ENCODE measurements around the gene CNTN5.

The CNTN5 gene

DNA sequence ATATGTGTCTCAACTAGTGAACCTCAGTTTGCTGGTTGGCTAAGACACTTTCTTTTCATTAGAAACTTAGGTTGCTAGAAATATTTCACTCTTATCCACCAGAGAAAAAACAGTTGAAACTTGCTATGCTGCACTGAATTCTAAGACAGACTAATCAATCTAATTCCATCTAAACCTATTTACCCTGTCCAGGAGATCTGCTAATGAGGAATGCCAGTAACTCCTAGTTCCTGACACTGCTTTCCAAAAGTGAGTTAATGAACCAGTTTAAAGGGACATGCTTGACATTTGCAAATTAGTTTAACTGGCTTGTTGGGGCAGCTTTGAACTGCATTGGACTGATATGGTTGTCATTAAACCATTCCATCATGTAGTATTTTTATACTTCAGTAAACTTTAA lies 258.5 kb downstream of the CNTN5 start:
- no peak for DNase-seq

DNA sequence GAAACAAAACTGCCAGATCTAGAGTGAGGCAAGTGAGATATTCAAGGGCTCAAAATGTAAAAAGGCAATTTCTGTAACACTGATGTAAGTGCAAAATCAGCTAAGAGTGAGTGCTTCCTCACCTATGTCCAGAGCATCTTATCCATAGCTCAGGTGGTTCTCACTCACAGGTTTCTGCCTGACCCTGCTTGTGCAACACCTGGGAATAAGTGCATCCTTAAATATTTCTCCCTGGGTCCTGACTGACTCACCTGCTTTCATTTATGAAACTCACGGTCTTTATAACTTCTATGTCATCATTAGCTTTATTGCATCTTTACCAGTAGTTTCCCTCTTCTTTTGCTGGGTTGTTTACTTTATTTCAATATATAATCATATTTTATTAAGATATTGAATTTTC lies 260.6 kb downstream of the CNTN5 start:
- DNase-seq: no peak

DNA sequence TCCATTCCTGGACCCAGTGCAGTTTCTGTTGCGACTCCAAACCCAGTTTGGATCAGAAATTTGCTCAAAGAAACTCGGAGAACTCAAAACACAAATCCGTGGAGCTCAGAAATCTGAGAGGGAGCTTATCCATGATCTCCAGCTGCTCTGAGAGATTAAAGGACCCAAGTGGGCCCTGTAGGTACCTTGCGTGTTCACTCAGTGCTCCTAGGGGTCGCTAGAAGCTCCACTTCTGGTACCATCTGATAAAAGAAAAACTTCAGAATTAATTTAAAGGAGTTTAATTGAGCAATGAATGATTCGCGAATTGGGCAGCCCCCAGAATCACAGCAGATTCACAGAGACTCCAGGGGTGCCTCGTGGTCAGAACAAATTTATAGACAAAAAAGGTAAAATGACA lies 277.2 kb downstream of the CNTN5 start:
- DNase-seq: peak in 1 of 2 experiments; percentile 5

DNA sequence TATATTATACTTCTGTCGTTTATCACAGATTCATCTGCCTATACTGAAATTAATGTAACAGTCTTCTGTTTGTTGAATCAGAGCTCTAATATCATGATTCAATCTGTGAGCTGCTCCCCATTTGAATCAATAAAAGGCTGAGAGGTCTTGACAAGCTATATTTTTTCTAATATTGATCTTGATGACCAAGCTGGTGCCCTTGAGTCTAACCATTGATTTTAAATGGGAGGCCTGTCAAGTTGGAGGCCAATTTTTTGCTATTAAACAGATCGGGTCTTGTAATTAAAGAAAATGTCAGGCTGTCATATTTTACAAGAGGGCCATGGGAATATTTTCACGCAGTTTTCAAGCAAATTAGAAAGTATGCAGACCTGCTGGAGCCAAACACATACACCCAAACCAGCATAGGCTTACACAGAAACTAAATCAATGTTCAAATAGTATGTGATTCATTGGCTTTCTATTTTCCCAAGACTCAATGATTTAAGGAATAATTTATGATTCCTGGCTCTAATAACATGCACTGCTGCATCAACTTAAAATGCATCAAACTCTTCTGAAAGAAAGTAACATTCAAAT lies 286.9 kb downstream of the CNTN5 start:
- DNase-seq: no peak

DNA sequence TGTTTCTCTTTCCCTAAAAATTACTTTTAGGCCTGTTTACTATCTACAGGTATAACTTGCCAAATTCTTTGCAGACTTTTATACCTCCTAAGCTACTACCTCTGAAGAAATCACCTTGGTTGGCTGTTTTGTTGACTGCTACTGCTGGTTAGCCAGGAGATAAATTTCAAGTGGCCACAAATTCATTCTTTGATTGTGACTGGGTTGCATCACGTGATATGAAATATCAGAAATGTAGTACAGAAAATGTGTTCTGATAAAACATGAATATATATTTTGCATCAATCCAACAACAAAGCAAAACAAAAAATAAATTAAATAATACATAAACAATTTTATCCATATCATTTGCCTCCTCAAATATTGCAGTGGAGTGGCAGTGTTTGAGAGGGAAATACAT lies 291.1 kb downstream of the CNTN5 start:
- no peak for DNase-seq

DNA sequence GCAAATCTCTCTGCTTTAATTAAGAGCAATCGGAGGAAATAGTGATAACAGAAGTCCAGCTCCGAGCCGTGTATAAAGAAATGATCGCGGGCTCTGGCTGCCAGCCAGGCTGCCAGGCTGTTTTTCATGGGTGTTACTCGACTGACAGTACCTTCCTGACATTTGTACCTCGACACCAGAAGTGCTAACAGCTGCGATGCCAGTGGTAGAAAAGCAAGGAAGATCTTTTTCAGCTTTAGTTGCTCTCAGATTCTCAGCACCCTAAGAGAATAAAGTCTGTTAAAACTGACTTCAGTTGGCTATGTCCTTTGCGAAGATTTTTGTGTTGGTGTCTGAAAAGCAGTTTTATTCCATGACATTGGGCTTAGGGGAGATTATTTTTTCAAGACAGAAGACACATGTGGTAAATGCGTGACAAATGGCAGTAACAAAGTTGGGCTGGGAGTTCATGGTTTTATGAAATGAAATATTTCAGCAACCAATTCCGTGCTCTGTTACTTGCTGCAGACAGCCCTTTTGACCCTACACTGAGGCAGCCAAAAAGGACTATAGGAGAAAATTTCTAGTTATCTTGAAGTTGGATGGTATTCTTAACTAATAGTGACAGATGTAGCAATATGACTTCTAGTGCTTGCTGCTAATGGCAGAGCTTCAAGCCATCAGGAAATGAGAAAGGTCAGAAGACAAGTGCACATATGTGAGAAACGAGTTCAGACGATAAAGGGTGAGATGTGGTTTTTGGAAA lies 296.2 kb downstream of the CNTN5 start:
- no peak for DNase-seq

DNA sequence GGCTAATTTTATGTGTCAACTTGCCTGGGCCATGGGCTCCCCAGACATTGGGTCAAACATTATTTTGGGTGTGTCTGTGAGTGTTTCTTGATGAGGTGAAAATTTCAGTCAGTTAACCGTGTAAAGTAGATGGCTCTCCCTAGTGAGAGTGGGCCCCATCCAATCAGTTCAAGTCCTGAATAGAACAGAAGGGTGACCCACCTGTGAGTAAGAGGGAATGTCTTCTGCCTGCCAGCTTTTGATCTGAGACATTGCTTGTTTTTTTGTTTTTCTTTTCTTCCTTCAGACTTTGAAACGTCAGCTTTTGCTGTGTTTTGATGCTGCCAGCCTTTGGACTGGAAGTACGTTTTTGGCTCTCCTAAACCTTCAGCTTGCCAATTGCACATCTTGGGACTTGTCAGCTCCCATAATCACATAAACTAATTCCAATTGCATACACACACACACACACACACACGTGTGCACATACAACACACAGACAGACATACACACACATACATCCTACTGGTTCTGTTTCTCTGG lies 300.1 kb downstream of the CNTN5 start:
- DNase-seq: no peak

DNA sequence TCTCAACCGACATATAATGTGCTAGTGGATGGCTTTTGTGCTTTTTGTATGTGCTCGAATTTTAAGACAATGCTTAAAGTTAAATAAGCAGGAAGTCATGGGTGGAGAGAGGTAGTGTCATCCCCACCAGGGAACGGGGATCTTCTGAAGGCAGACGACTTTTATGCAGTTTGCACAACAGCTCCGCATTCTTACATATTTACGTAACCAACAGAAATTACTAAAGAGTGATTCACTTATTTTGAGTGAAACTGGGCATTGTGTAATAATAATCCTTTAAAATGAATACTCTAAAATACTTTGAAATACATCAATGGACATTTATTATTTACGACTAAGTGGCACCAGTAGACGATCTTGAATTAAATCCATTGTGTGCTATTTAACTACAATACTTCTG lies 305.1 kb downstream of the CNTN5 start:
- no peak for DNase-seq

DNA sequence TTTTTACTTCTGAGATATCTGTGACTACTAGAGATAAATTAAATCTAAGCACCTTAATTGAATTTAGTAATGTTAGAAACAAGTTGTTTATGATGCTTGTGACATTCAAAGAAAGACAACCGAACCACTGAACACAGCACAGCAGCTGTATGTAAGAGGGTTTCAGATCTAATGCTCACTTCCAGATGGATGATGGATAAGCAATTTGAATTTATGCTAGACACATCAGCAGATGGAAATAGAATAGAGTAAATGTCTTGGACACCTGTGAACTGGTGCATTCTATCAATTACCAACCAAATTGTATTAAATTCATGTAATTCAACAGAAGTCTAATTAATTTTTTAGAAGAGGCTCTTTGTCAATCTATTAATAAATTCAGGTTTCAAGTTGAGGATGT lies 306.3 kb downstream of the CNTN5 start:
- DNase-seq: no peak

DNA sequence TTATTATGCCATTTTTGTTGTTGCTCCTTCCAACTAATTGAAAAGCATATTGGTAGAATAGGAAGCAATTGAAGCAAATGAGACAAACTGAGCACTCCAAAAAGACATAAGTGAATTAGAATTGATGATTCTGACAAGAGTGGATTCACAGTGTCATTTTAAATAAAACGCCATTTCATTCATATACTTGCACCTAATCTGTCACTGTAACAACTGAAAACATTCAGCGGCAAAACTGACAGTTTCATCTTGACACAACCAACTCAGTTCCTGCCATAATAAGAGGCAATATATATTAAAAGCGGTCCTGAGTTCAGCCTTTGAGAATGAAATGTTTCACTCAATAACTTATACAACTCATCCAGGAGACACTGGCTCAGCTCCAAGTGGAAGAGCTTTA lies 306.8 kb downstream of the CNTN5 start:
- DNase-seq: no peak

DNA sequence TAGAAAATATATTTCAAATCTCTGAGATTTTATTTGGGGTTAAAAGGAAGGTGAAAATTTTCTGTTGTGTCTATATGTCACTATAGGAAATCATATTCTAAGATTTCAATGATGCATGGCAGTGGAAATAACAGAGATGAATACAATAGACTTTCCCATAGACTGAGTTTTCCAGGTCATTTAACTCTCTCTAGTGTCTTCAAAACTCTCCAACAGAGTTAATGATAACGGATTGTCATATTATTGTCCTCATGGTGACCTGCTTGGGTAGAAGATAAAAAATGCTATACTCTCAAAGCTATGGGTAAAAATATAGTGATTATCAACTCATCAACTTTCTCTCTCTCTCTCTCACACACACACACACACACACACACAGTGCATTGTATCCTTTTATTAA lies 312.9 kb downstream of the CNTN5 start:
- DNase-seq: no peak

DNA sequence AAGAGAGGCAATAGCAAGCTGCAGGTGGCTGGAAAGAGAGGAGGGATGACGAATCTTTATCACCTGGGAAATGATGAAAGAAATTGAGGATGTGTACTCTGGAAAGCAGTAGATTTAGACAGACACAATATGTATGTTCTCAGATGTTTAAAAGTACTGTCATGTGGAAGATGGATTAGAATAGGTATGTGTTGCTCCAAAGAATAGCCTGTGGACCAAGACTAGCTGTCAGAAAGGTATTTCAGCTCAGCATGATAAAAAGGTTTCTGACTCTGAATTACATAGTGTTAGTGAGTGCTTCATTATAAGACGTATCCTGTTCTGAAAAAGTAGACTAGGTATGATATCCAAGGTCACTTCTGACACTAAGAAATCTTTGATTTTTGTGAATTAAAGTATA lies 322.4 kb downstream of the CNTN5 start:
- no peak for DNase-seq

DNA sequence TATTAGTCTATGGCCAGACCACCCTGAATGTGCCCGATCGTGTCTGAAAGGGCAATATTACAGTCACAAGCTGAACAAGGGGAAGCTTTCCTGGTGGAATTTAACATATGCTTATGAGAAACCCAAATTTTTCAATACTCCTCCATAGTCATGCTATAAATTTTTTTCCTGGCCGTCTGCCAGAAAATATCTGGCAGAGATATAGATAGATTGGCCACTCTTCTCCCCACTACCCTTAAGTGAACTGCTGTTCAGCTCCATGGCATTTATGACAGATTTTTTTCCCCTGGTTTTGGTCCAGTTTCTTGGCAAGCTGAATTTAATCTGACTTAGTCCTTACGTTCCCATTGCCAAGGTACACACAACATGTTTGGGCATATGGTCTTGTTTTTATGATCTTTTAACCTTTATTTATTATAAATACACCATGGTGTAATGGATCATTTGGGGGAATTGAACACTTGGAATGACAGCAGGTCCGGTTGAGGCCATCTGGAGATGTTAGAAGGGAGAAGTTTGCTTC lies 328.5 kb downstream of the CNTN5 start:
- no peak for DNase-seq

DNA sequence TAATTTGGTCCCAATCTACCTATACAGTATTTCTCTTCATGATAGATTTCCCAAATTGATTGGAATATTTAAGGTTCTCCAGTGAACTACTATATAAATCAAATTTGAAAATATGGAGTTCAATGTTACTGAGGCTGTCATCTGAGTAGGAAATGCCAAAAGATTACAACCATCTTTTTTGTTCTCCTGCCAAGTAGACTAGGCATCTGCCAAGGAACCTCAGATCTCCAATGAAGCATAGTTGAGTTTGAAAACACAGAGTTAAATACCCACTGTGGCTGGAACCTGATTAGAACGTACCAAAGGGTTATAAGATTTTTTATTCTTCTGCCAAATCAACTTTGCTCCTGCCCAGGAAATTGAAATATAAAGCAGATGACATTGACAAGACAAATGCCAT lies 330.9 kb downstream of the CNTN5 start:
- no peak for DNase-seq

DNA sequence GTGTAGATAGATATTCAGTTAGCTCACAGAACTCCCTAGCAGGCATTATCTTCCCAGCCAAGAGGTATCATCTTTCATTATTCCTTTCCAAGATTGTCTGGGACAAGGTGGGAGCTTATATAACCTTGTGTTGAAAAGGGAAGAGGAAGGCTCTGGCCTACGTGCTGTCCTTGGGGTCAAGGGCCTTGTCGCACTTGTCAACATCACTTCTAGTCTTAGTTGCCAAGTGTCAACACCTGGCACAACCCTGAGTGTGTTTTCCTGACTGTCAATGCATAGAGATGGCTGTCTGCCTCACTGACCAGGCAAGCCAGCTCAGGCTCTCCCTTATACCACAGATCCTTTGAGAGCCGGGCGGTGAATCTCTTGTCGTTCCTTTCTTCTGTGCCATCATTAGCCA lies 331.9 kb downstream of the CNTN5 start:
- DNase-seq: no peak

DNA sequence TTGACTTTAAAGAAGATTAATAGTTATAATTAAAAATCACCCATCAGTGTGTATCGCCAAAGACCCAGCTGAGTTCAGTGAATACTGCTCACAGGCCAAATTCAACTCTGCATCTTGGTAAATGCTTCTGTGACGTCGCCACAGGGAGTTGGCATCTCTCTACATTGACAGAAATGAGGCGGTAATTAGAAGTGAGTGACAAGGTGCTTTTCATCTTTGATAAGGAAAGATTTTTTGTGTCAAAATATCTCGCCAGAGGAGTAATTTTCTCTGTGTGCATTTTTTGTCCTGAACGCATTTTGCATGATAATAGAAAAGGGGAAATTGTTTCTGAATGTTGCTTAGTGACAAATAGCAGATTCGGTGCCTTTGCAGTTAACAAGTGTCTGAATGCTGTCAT lies 345.8 kb downstream of the CNTN5 start:
- DNase-seq: no peak

DNA sequence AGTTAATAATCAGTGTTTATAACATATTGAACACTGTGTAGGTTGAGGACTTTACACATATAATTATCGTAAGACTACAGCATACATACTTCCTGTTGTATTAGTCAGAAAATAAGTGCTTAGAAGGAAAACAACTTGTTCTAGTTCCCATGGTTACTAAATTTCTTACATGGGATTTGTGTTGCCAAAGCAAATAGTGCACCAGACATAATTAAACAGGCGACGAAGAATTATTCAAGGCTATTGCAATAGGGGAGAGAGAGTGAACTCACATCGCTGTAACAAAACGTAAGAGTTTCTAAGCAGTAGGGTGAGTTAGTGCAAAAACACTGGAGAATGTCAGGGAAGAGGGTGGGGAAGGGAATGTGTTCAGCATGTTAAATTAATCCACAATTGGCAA lies 347.8 kb downstream of the CNTN5 start:
- no peak for DNase-seq

DNA sequence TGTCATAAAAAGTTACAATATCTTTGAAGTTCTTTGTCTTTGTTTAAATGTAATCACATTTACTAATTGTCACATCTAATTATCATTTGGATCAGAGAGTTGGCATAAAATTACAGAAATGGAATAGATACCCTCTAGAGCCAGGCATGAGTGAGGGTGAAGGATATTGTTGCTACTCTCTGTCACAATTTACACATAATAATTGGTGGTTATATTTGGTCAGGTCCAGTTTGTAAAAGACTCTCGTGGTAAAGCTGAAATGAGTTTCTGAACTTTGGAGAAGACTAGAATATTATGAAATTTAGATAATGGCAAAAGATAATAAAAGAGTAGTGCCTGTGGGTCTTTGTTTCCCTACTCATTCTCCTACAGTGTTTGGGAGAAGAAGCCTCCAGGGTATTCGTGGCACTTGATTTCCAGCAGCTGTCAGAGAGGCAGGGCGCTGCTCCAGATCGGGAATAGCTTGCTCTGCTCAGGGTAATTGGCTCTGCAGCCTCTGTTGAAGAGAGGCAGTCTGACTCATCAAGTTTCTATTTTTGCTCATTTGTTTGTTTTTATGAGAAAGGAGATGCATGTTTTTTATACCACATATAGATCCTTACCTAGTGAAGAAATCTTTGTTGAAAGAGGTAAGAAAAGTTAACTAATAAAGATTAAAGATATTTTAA lies 349.9 kb downstream of the CNTN5 start:
- DNase-seq: no peak

DNA sequence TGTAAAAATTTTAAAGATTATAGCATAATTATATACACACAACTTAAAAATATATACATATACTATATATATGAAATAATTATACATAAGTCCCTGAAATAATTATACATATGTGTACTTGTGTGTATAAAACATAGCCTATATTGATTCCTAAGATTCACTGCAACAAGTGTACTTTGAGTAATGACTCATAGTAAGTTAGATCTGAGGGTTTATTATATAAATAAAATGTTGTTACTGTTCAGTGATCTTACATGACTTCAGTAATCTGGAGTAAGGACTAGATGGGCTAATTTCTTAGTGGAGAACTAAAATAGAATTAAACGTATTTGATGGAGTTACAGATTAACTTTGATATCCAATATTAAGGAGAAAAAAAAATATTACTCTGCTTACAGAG lies 350.5 kb downstream of the CNTN5 start:
- DNase-seq: no peak

DNA sequence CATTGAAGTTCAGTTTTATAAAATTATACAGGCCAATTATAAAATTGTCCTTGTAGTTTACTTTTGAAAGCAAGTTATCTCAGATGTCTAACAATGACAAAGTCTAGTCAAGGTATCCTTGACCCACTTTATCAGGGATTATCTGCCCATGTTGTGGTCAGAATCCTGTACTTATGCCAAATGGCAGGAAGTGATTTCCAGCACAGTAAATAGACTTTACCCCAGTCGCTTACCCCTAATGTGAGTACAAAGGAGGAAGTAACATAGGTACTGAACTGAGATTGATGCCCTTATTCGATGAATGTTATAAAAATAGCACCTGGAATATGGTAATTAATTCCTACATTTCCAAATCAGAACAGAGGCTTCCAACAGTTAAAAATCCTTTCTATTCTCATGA lies 355.7 kb downstream of the CNTN5 start:
- DNase-seq: no peak

DNA sequence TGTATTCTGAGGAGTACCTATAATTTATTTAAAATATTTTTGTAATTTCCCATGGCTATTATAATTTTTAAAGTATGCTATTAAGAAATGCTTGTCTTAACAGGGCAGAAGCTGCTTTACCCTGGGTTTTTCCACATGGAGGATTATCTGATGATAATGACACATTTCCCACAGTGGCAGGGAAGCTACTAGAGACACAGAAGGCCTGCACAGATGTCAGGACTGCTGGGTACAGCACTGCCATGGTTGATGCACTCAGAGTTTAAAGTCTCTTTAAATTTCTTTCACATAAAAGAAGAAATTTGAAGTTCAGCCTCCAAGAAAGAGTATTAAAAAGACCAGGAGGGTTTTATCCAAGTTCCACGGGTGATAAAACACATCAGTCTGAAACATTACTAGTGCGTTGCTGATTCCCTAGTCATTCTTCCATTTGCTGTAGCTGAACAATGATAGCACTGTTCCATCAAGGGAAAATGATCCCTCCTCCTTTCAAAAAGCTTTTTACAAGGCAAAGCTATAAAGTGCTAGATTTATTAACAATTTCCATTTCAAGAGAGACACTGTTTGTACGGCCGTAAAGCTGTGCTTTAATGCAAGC lies 363.0 kb downstream of the CNTN5 start:
- DNase-seq: peak; percentile 32 to 49

DNA sequence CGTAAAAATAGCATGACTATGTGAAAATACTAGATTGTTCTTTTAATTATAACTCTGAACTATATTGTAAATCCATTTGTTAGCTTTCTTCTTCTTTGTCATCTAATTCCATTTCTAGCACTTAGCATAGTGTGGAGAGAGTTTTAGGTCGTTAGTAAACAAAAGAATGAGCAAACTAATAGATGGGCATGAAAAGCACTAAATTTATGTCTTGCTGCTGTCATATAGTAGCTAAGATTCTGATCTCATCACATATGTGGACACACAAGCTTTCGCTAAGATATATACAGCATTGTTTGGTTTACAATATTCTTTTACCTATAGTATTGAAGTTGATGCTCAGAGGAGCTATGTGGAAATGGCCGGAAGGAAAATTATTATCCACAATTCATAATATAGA lies 370.5 kb downstream of the CNTN5 start:
- DNase-seq: no peak

DNA sequence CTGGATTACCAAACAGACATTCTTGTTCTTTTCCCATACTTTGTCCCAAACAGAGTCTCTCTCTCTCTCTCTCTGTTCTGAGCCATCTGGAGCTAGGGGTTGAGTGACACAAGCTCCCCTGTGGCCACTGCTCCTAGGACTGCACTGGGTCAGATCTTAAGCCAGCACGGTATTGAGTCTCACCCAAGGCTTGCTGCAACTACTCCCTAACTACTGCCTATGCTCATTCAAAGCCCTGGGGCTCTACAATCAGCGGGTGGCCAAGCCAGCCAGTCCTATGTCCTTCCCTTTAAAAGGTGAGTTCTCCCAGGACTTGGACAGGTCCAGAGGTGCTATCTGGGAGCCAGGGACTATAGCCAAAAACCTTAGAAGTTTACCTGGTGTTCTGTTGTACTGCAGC lies 385.6 kb downstream of the CNTN5 start:
- no peak for DNase-seq

DNA sequence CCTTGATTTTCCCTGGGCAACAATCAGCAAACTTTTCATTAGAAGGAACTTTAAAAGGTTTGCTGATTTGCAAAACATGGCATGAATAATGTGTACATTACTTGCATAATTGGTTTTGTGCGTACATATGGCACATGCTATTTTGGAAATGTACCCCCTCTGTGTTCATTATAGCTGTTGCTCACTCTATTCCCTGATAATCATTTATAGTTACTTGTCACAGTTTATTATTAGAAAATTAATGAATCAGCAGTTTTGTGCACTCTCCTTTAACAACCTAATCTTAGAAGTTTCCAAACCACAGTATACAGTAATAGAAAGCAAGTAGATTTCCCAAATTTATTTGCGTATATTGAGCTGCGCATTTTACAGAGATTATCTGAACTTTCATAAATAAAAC lies 389.9 kb downstream of the CNTN5 start:
- DNase-seq: no peak
